H1 (cell line): Measurements from ENCODE around the gene CDH12. TPM values are rescaled to one million over a fixed set of nuclear protein-coding genes. Genes with fewer than 3 reads are reported as not detected.

Experiments used
- CTCF ChIA-PET: fragments of 300-600 bp; sonication (Branson Sonifier 250); formaldehyde crosslinking; loops from one replicate; lab custom pipeline; 2021; ENCODE audit not compliant: partially characterized antibody; lab: Charles Lee
- POLR2A ChIA-PET: fragments of 300-600 bp; sonication (Branson Sonifier 250); formaldehyde crosslinking; loops from one replicate; lab custom pipeline; 2021; ENCODE audit warnings: inconsistent platforms; ENCODE audit not compliant: partially characterized antibody; lab: Charles Lee
- DNase-seq, 2 experiments: peaks; one replicate each; pipeline versions ENCODE4 v3.0.0 to v3.0.0-alpha.2; 2010 to 2022; ENCODE audit warnings: low spot score in 2 of 2, low read depth in 1 of 2, mixed read lengths in 1 of 2
- FAIRE-seq: peaks from 2 replicates; lab custom pipeline; 2011; peaks lifted over from hg19 to GRCh38; lab: Jason Lieb, UNC
- H2AFZ ChIP-seq: 2 replicates; pipeline ENCODE4 v1.8.1; 2012; ENCODE audit warnings: low read length, inconsistent platforms
- H2AK5ac ChIP-seq: 2 replicates; pipeline ENCODE4 v1.6.1; 2013; ENCODE audit warnings: low read depth, low read length
- H2BK120ac ChIP-seq: replicated peaks from 2 replicates; pipeline ENCODE3; 2013; ENCODE audit warnings: low read depth, low read length, inconsistent platforms
- H2BK12ac ChIP-seq: 2 replicates; pipeline ENCODE4 v1.6.1; 2013; ENCODE audit warnings: low read depth, low read length
- H2BK15ac ChIP-seq: 2 replicates; pipeline ENCODE4 v1.6.1; 2013; ENCODE audit warnings: low read length
- H2BK20ac ChIP-seq: 2 replicates; pipeline ENCODE4 v1.6.1; 2013; ENCODE audit warnings: low read length
- H2BK5ac ChIP-seq: 2 replicates; pipeline ENCODE4 v1.6.1; 2013; ENCODE audit warnings: low read depth, low read length
- H3K14ac ChIP-seq: 2 replicates; pipeline ENCODE4 v1.6.1; 2013; ENCODE audit warnings: inconsistent platforms; ENCODE audit not compliant: insufficient read length
- H3K18ac ChIP-seq: 2 replicates; pipeline ENCODE4 v1.6.1; 2013; ENCODE audit warnings: low read length; ENCODE audit errors: extremely low read depth
- H3K23ac ChIP-seq: 2 replicates; pipeline ENCODE4 v1.6.1; 2013; ENCODE audit warnings: inconsistent platforms; ENCODE audit not compliant: insufficient read length
- H3K23me2 ChIP-seq: 2 replicates; pipeline ENCODE4 v1.6.1; 2013; ENCODE audit warnings: low read depth, low read length
- H3K27ac ChIP-seq: 2 replicates; pipeline ENCODE4 v1.6.1; 2011; ENCODE audit warnings: low read depth, low read length, inconsistent platforms
- H3K27me3 ChIP-seq, 4 experiments: replicated peaks in 1 of 4; 1 replicate in 1 of 4; 2 replicates in 3 of 4; pipeline versions ENCODE4 v1.6.1 to v1.8.1; 2011 to 2013; ENCODE audit warnings: low read length in 3 of 4, mild to moderate bottlenecking in 3 of 4, inconsistent platforms in 2 of 4, mixed read lengths in 2 of 4, moderate library complexity in 1 of 4; ENCODE audit not compliant: control insufficient read depth in 3 of 4, insufficient read depth in 3 of 4; ENCODE audit errors: extremely low read depth in 1 of 4
- H3K36me3 ChIP-seq, 4 experiments: 2 replicates each; pipeline versions ENCODE4 v1.6.1 to v1.8.1; 2011 to 2013; ENCODE audit warnings: mild to moderate bottlenecking in 4 of 4, low read length in 3 of 4, moderate library complexity in 2 of 4, control low read depth in 1 of 4, inconsistent platforms in 1 of 4; ENCODE audit not compliant: insufficient read depth in 4 of 4, control insufficient read depth in 2 of 4
- H3K4ac ChIP-seq: replicated peaks from 2 replicates; pipeline ENCODE3; 2013; ENCODE audit warnings: low read length, low read depth, mixed read lengths, inconsistent platforms; ENCODE audit not compliant: insufficient read length
- H3K4me1 ChIP-seq, 4 experiments: replicated peaks in 1 of 4; 1 replicate in 1 of 4; 2 replicates in 3 of 4; pipeline versions ENCODE4 v1.6.1 to v1.8.1; 2011 to 2013; ENCODE audit warnings: low read length in 3 of 4, inconsistent platforms in 2 of 4, mixed read lengths in 1 of 4; ENCODE audit not compliant: insufficient read depth in 4 of 4, control insufficient read depth in 3 of 4
- H3K4me2 ChIP-seq, 2 experiments: 2 replicates each; pipeline versions ENCODE4 v1.6.1 to v1.8.1; 2011 to 2013; ENCODE audit warnings: low read depth in 2 of 2, low read length in 2 of 2, control low read depth in 1 of 2, inconsistent platforms in 1 of 2, mild to moderate bottlenecking in 1 of 2; ENCODE audit not compliant: insufficient read depth in 1 of 2
- H3K4me3 ChIP-seq, 4 experiments: fragments of 200-600, 300-600 bp in 1 of 4; sonication (generic), shearing (Covaris generic), sonication (Bioruptor Twin) in 1 of 4; 2 replicates each; pipeline versions ENCODE4 v1.5.1 to v1.8.1; 2011 to 2016; ENCODE audit warnings: low read length in 4 of 4, low read depth in 3 of 4, control low read depth in 2 of 4, inconsistent platforms in 2 of 4, mild to moderate bottlenecking in 2 of 4, mixed read lengths in 1 of 4, moderate library complexity in 1 of 4; ENCODE audit not compliant: insufficient read depth in 2 of 4; ENCODE audit errors: extremely low read depth in 1 of 4
- H3K56ac ChIP-seq: replicated peaks from 2 replicates; pipeline ENCODE3; 2013; ENCODE audit warnings: low read depth, mild to moderate bottlenecking, mixed read lengths, low read length, inconsistent platforms; ENCODE audit not compliant: insufficient read length
- H3K79me1 ChIP-seq: 2 replicates; pipeline ENCODE4 v1.6.1; 2013; ENCODE audit warnings: low read depth, low read length, control low read depth
- H3K79me2 ChIP-seq, 2 experiments: 2 replicates each; pipeline versions ENCODE4 v1.6.1 to v1.8.1; 2012 to 2013; ENCODE audit warnings: low read length in 2 of 2, mild to moderate bottlenecking in 2 of 2, inconsistent platforms in 1 of 2; ENCODE audit not compliant: insufficient read depth in 2 of 2, control insufficient read depth in 1 of 2
- H3K9ac ChIP-seq, 4 experiments: replicated peaks in 1 of 4; 1 replicate in 1 of 4; 2 replicates in 3 of 4; pipeline versions ENCODE4 v1.6.1 to v1.8.1; 2011 to 2013; ENCODE audit warnings: low read depth in 3 of 4, low read length in 3 of 4, control low read depth in 2 of 4, mild to moderate bottlenecking in 2 of 4, moderate library complexity in 2 of 4, inconsistent platforms in 1 of 4; ENCODE audit errors: extremely low read depth in 1 of 4
- H3K9me3 ChIP-seq, 2 experiments: 2 replicates each; pipeline versions ENCODE4 v1.6.1 to v1.8.1; 2012 to 2013; ENCODE audit warnings: mild to moderate bottlenecking in 2 of 2, moderate library complexity in 2 of 2, control low read depth in 1 of 2, inconsistent platforms in 1 of 2, low read depth in 1 of 2, low read length in 1 of 2, mixed read lengths in 1 of 2; ENCODE audit not compliant: insufficient read depth in 2 of 2
- H4K20me1 ChIP-seq, 2 experiments: replicated peaks in 1 of 2; 2 replicates each; pipeline versions ENCODE3 to v1.8.1; 2011 to 2013; ENCODE audit warnings: inconsistent platforms in 2 of 2, low read length in 2 of 2, mild to moderate bottlenecking in 1 of 2; ENCODE audit not compliant: insufficient read depth in 2 of 2, control insufficient read depth in 1 of 2
- H4K5ac ChIP-seq: 2 replicates; pipeline ENCODE4 v1.6.1; 2013; ENCODE audit warnings: low read length, low read depth, mixed read lengths, inconsistent platforms; ENCODE audit not compliant: insufficient read length
- H4K8ac ChIP-seq: 2 replicates; pipeline ENCODE4 v1.8.0; 2013; ENCODE audit warnings: mild to moderate bottlenecking, moderate library complexity, low read length, inconsistent platforms; ENCODE audit not compliant: insufficient read depth; ENCODE audit errors: extremely low read depth
- H4K91ac ChIP-seq: replicated peaks from 2 replicates; pipeline ENCODE3; 2013; ENCODE audit warnings: low read length, mixed read lengths, inconsistent platforms; ENCODE audit not compliant: insufficient read length
- CEBPB ChIP-seq: IDR thresholded peaks from 2 replicates; pipeline ENCODE4 v1.6.1; 2012; ENCODE audit warnings: low read depth, low read length
- CTBP2 ChIP-seq: IDR thresholded peaks from 2 replicates; pipeline ENCODE4 v1.7.0; 2011; ENCODE audit warnings: borderline replicate concordance, mild to moderate bottlenecking, moderate library complexity, mixed read lengths, low read length; ENCODE audit not compliant: insufficient read depth, insufficient read length
- EZH2 ChIP-seq: fragments of 200-600 bp; sonication (generic); IDR thresholded peaks from 2 replicates; pipeline ENCODE4 v1.7.1; 2012; ENCODE audit warnings: low read depth, mild to moderate bottlenecking, moderate library complexity, low read length, inconsistent platforms; ENCODE audit not compliant: severe bottlenecking
- POLR2AphosphoS5 ChIP-seq: IDR thresholded peaks from 2 replicates; pipeline ENCODE4 v1.6.1; 2011; ENCODE audit warnings: low read depth, low read length
- POU5F1 ChIP-seq: IDR thresholded peaks from 2 replicates; pipeline ENCODE4 v1.6.1; 2011; ENCODE audit warnings: low read depth, mild to moderate bottlenecking, low read length, moderate library complexity
- RAD21 ChIP-seq, 2 experiments: IDR thresholded peaks in 1 of 2; conservative IDR thresholded peaks in 1 of 2; 2 replicates each; pipeline ENCODE4 v1.6.1; 2011; ENCODE audit warnings: low read depth in 2 of 2, low read length in 2 of 2, improper control_type of control experiment in 1 of 2, inconsistent platforms in 1 of 2, mild to moderate bottlenecking in 1 of 2, moderate library complexity in 1 of 2
- SAP30 ChIP-seq: fragments of 300-600 bp; sonication (generic); IDR thresholded peaks from 2 replicates; pipeline ENCODE4 v1.7.1; 2012; ENCODE audit warnings: low read length, moderate library complexity, mild to moderate bottlenecking, inconsistent platforms; ENCODE audit not compliant: insufficient read depth, insufficient replicate concordance
- SIN3A ChIP-seq, 2 experiments: IDR thresholded peaks in 1 of 2; conservative IDR thresholded peaks in 1 of 2; 2 replicates each; pipeline ENCODE4 v1.6.1; 2011 to 2012; ENCODE audit warnings: low read length in 2 of 2, improper control_type of control experiment in 1 of 2, low read depth in 1 of 2, mild to moderate bottlenecking in 1 of 2
- SIRT6 ChIP-seq: IDR thresholded peaks from one replicate; pipeline ENCODE4 v1.7.1; 2012; ENCODE audit warnings: low read length, inconsistent platforms
- SP1 ChIP-seq: IDR thresholded peaks from 2 replicates; pipeline ENCODE4 v1.6.1; 2011; ENCODE audit warnings: low read depth, low read length
- SP2 ChIP-seq: IDR thresholded peaks from 2 replicates; pipeline ENCODE4 v1.6.1; 2012; ENCODE audit warnings: mild to moderate bottlenecking, low read length, inconsistent platforms
- WGBS, 2 experiments: shearing (Covaris generic) in 1 of 2; methylation state at CpG; one replicate each; pipeline versions ENCODE4 v1.1.6 to v1.1.7; 2013 to 2015; ENCODE audit warnings: low lambda C conversion rate in 2 of 2, mixed read lengths in 2 of 2, inconsistent platforms in 1 of 2, low coverage in 1 of 2, missing lambda C conversion rate in 1 of 2; ENCODE audit not compliant: insufficient replicate concordance in 2 of 2, insufficient coverage in 1 of 2, insufficient read length in 1 of 2; ENCODE audit errors: extremely low coverage in 1 of 2, missing lambda C conversion rate in 1 of 2; 5-methylcytosine and 5-hydroxymethylcytosine counted together
- polyA plus RNA-seq, 7 experiments: library from polyadenylated mRNA; depleted of rRNA in 3 of 7; stranded (reverse) in 5 of 7; unstranded in 2 of 7; fragments of >200 nt in 5 of 7; fragments of 200-250 nt in 2 of 7; gene quantifications; 1 replicate in 5 of 7; 2 replicates in 1 of 7; 4 replicates in 1 of 7; pipeline versions ENCODE4 v1.2.1 to v1.2.3, GENCODE V29; 2011 to 2013; ENCODE audit warnings: missing spikeins in 2 of 7, mixed read lengths in 2 of 7
- total RNA-seq: library from RNA; stranded (reverse); fragmentation: NEBNext Ultra II Directional; extraction: Animal tissue kit (Norgen Biotek cat#: 25700); gene quantifications from 2 replicates; pipeline ENCODE4 v1.2.1, GENCODE V29; 2021
- TF ChIP-seq, protein P1 (sequence below): IDR thresholded peaks from 2 replicates; pipeline ENCODE4 v1.6.1; 2012; ENCODE audit warnings: low read length, inconsistent platforms

CDH12 gene
- total and polyA plus RNA-seq, 2 of the 8 experiments (the other 6 are each of a cell fraction or from before 2014, with no cell fraction given), result 0.03 TPM; not detected in 1

DNA sequence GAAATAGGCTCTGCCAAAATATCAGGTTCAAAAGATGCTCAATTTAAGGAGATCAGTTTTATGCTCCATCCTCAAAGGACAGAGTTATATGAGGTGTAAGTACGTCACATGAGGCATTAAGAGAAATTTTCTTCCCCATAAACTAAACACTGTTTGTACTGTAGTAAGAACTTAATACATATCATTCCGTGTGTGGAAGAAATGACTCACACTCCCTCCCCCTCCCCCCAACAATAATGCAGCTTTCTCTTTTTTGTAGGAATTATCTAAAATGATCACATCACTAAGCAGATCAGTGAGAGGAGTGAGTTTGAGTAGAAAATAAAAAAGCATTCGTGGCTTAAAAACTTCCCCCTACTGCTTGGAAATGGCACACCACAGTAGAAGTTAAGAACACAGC lies 2.2 kb downstream of the CDH12 start:
- H2AK5ac ChIP-seq, result no peak overlapping the region
- WGBS, 2 experiments, result 86% methylated on average over 3 of the region's 3 CpGs; no CpG with 5 or more reads in 1 of the 2 experiments
- CTCF ChIA-PET, result interaction anchor here (0.6 kb wide), 1 partner anchor 273 kb away, joined by 4 read pairs; no protein-coding TSS in a partner anchor
- no peak overlapping the region for H3K4ac ChIP-seq
- no peak overlapping the region for H3K18ac ChIP-seq
- no peaks in the 10 kb centered on the region for H4K20me1 ChIP-seq
- no peak overlapping the region for H3K4me3 ChIP-seq
- no peak overlapping the region for H3K14ac ChIP-seq
- H3K23ac ChIP-seq, result no peak overlapping the region
- no peak overlapping the region for H2BK12ac ChIP-seq
- no peak overlapping the region for H2BK15ac ChIP-seq
- no peak overlapping the region for H2AFZ ChIP-seq
- H3K23me2 ChIP-seq, result peaks cover 5% of the 10 kb centered on the region
- H3K9me3 ChIP-seq, result no peaks in the 10 kb centered on the region
- FAIRE-seq (no peak), DNase-seq (no peak)
- H3K4me1 ChIP-seq, result peaks cover 0 to 3% (median 1%) of the 10 kb centered on the region in 4 experiments; a peak in 3 of 7 replicates
- no peak overlapping the region for H3K56ac ChIP-seq
- H3K79me2 ChIP-seq, result no peaks in the 10 kb centered on the region
- no peak overlapping the region for H4K5ac ChIP-seq
- no peak overlapping the region for H2BK120ac ChIP-seq
- POLR2A ChIA-PET, result no interaction called here
- H3K9ac ChIP-seq, result no peak overlapping the region
- H4K8ac ChIP-seq, result no peak overlapping the region
- H2BK5ac ChIP-seq, result no peak overlapping the region
- H4K91ac ChIP-seq, result no peak overlapping the region
- H3K36me3 ChIP-seq, result no peaks in the 10 kb centered on the region
- H2BK20ac ChIP-seq, result no peak overlapping the region
- H3K4me2 ChIP-seq, result no peak overlapping the region
- no peak overlapping the region for H3K27ac ChIP-seq
- H3K79me1 ChIP-seq, result no peaks in the 10 kb centered on the region
- no peaks in the 10 kb centered on the region for H3K27me3 ChIP-seq
- no peak for TF ChIP-seq SIN3A (conservative IDR thresholded peaks at IDR 0.05 in 1 of 2, IDR thresholded peaks at IDR 0.05 in 1 of 2; ENCODE audit: low read depth in 1 of 2, low read length in 2 of 2)
- no peak for TF ChIP-seq SAP30
- TF ChIP-seq CTBP2, result no peak
- TF ChIP-seq POLR2AphosphoS5, result no peak
- TF ChIP-seq POU5F1, result no peak
- TF ChIP-seq RAD21 (IDR thresholded peaks at IDR 0.05 in 1 of 2, conservative IDR thresholded peaks at IDR 0.05 in 1 of 2; ENCODE audit: low read depth in 2 of 2, low read length in 2 of 2), result no peak
- TF ChIP-seq, protein P1, sequence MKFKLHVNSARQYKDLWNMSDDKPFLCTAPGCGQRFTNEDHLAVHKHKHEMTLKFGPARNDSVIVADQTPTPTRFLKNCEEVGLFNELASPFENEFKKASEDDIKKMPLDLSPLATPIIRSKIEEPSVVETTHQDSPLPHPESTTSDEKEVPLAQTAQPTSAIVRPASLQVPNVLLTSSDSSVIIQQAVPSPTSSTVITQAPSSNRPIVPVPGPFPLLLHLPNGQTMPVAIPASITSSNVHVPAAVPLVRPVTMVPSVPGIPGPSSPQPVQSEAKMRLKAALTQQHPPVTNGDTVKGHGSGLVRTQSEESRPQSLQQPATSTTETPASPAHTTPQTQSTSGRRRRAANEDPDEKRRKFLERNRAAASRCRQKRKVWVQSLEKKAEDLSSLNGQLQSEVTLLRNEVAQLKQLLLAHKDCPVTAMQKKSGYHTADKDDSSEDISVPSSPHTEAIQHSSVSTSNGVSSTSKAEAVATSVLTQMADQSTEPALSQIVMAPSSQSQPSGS, result no peak
- TF ChIP-seq SP1, result no peak
- TF ChIP-seq EZH2, result no peak
- no peak for TF ChIP-seq SP2
- TF ChIP-seq CEBPB, result no peak
- no peak for TF ChIP-seq SIRT6
